AG09319 (cell line): ENCODE results near the gene C19orf18.

Experiments
- DNase-seq: peaks from one replicate; pipeline ENCODE4 v3.0.0-alpha.2; 2010; ENCODE audit warnings: low read depth; ENCODE audit errors: extremely low read depth
- TF ChIP-seq, protein P1 (sequence below): IDR thresholded peaks from 2 replicates; pipeline ENCODE4 v1.5.1; 2011; ENCODE audit warnings: low read depth, mild to moderate bottlenecking, inconsistent platforms, low read length, moderate library complexity

C19orf18 gene

DNA sequence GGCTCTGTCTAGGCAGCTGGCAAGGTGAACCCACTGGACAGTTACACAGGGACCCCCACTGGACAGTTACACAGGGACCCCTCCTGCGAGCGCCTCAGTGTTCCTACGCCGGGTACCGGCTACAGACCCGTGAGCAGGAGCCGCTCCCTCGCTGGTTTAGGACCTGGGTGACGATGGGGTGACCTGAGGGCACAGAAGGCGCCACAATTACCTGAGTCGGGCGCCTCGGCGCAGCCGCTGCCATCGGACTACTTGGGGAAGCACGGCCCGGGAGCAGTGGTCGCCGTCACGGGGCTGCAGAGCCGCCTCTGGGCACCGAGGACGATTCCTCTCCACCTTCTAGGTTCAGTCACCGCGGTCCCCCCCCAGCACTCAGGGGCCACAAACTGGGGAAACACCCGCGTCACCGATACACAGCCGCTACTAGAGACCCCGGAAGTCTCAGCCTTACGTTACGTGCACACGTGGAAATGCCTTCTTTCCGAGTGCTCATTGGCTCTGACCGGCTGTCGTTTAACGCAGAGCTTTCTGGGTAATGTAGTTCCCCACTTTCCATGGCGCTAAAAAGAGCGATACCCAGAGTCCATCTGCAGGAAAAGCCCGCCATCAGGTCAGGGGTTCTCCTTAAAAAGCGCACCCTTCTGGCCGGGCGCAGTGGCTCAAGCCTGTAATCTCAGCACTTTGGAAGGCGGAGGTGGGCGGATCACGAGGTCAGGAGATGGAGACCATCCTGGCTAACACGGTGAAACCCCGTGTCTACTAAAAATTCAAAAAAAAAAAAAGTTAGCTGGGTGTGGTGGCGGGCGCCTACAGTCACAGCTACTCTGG is 58.0 kb downstream of the C19orf18 start, which contains the start of gene ZNF417:
ZNF417 (minus strand) TSS at position 425 of the 828 bp plus-strand sequence; CDS start at position 244, 181 bp downstream.
- DNase-seq, result peak; percentile 83
- TF ChIP-seq, protein P1, sequence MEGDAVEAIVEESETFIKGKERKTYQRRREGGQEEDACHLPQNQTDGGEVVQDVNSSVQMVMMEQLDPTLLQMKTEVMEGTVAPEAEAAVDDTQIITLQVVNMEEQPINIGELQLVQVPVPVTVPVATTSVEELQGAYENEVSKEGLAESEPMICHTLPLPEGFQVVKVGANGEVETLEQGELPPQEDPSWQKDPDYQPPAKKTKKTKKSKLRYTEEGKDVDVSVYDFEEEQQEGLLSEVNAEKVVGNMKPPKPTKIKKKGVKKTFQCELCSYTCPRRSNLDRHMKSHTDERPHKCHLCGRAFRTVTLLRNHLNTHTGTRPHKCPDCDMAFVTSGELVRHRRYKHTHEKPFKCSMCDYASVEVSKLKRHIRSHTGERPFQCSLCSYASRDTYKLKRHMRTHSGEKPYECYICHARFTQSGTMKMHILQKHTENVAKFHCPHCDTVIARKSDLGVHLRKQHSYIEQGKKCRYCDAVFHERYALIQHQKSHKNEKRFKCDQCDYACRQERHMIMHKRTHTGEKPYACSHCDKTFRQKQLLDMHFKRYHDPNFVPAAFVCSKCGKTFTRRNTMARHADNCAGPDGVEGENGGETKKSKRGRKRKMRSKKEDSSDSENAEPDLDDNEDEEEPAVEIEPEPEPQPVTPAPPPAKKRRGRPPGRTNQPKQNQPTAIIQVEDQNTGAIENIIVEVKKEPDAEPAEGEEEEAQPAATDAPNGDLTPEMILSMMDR, result peak; percentile 44

DNA sequence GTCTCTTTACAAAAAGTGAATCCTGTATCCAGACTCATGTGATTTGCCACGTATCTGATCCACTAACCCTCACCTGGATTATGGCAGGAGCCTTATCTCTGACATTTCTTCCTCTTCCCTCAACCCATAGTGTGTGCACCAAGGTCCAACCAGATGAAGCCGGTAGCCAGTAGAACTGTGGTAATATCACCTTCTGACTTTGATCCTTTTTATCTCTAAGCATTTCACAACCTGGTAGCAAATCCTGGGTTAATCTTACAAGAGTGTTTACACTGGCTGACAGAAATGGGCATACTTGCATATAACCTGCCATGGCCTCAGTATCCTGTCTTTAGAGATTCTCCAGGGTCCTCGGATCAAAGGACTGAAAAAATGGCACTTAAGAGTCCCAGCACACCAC is 59.8 kb downstream of the C19orf18 start:
- TF ChIP-seq, protein P1, result no peak
- no peak for DNase-seq
